ENCODE measurements around the gene UBE2J1.
"Not testable (repeated sequence)": the region's sequence is repeated elsewhere in the genome, so short reads cannot be mapped to it uniquely, and the experiment has no call there.

Gene UBE2J1

GRCh38 chr6:89352278-89353117 is at the start of gene UBE2J1:
TSS of gene UBE2J1 (minus strand) at chr6:89352722. CDS start at chr6:89352569, 153 bp downstream.
- ATAC-seq (ENCODE audit: low read depth) = peak; percentile 89
- Histone ChIP-seq H3K4me1 (ENCODE audit: insufficient read depth, poor library complexity, severe bottlenecking) (peaks cover 10% of the 10 kb centered on the region), H3K27ac (ENCODE audit: poor library complexity, severe bottlenecking) (peak within 1 kb of the TSS; percentile 47), H3K9me3 (ENCODE audit: severe bottlenecking) (no peaks in the 10 kb centered on the region), H3K4me3 (ENCODE audit: severe bottlenecking) (peak within 1 kb of the TSS; percentile 58), H3K36me3 (ENCODE audit: low read depth) (no peaks in the 10 kb centered on the region), H3K27me3 (ENCODE audit: insufficient read depth, poor library complexity, severe bottlenecking) (no peaks in the 10 kb centered on the region)
- peak; percentile 85 for DNase-seq (ENCODE audit: low spot score)
- TF ChIP-seq CTCF (IDR thresholded peaks at IDR 0.05; ENCODE audit: poor library complexity, severe bottlenecking) = no peak

GRCh38 chr6:89400912-89401399 is 48.4 kb upstream of the UBE2J1 start:
- Histone ChIP-seq H3K27ac (ENCODE audit: poor library complexity, severe bottlenecking) (no peak overlapping the region), H3K4me1 (ENCODE audit: insufficient read depth, poor library complexity, severe bottlenecking) (no peaks in the 10 kb centered on the region), H3K36me3 (ENCODE audit: low read depth) (no peaks in the 10 kb centered on the region), H3K9me3 (ENCODE audit: severe bottlenecking) (no peaks in the 10 kb centered on the region), H3K27me3 (ENCODE audit: insufficient read depth, poor library complexity, severe bottlenecking) (no peaks in the 10 kb centered on the region), H3K4me3 (ENCODE audit: severe bottlenecking) (no peak overlapping the region)
- TF ChIP-seq CTCF (IDR thresholded peaks at IDR 0.05; ENCODE audit: poor library complexity, severe bottlenecking) = no peak
- DNase-seq (ENCODE audit: low spot score) (no peak), ATAC-seq (ENCODE audit: low read depth) (no peak)

- Histone ChIP-seq H3K27me3 (ENCODE audit: insufficient read depth, poor library complexity, severe bottlenecking) (no peaks in the 10 kb centered on the region), H3K9me3 (ENCODE audit: severe bottlenecking) (no peaks in the 10 kb centered on the region), H3K27ac (ENCODE audit: poor library complexity, severe bottlenecking) (no peak overlapping the region), H3K4me1 (ENCODE audit: insufficient read depth, poor library complexity, severe bottlenecking) (no peaks in the 10 kb centered on the region), H3K36me3 (ENCODE audit: low read depth) (no peaks in the 10 kb centered on the region), H3K4me3 (ENCODE audit: severe bottlenecking) (no peak overlapping the region)
- DNase-seq (ENCODE audit: low spot score) = no peak
- TF ChIP-seq CTCF (IDR thresholded peaks at IDR 0.05; ENCODE audit: poor library complexity, severe bottlenecking) = no peak
- ATAC-seq (ENCODE audit: low read depth) = no peak
Observed at GRCh38 chr6:89400050-89400449, 47.5 kb upstream of the UBE2J1 start.

- Histone ChIP-seq H3K27me3 (ENCODE audit: insufficient read depth, poor library complexity, severe bottlenecking) (no peaks in the 10 kb centered on the region), H3K36me3 (ENCODE audit: low read depth) (no peaks in the 10 kb centered on the region), H3K27ac (ENCODE audit: poor library complexity, severe bottlenecking) (no peak overlapping the region), H3K4me3 (ENCODE audit: severe bottlenecking) (no peak overlapping the region), H3K4me1 (ENCODE audit: insufficient read depth, poor library complexity, severe bottlenecking) (no peaks in the 10 kb centered on the region), H3K9me3 (ENCODE audit: severe bottlenecking) (no peaks in the 10 kb centered on the region)
- DNase-seq (ENCODE audit: low spot score) (no peak), ATAC-seq (ENCODE audit: low read depth) (no peak)
- no peak for TF ChIP-seq CTCF (IDR thresholded peaks at IDR 0.05; ENCODE audit: poor library complexity, severe bottlenecking)
Observed at GRCh38 chr6:89398762-89399525, 46.4 kb upstream of the UBE2J1 start.

- H3K27ac ChIP-seq (ENCODE audit: poor library complexity, severe bottlenecking); ATAC-seq (ENCODE audit: low read depth); H3K36me3 ChIP-seq (ENCODE audit: low read depth); H3K4me1 ChIP-seq (ENCODE audit: insufficient read depth, poor library complexity, severe bottlenecking); H3K27me3 ChIP-seq (ENCODE audit: insufficient read depth, poor library complexity, severe bottlenecking); H3K9me3 ChIP-seq (ENCODE audit: severe bottlenecking); H3K4me3 ChIP-seq (ENCODE audit: severe bottlenecking); DNase-seq (ENCODE audit: low spot score): not testable (repeated sequence)
Observed at GRCh38 chr6:89397884-89398283, 45.4 kb upstream of the UBE2J1 start.
